Dendritic cell treated with granulocyte-macrophage colony-stimulating factor and Interleukin-4, amounts not matched to agents 40 ng/mL and 50 ng/mL, for 4 days (primary cell): ENCODE measurements around the gene FAM107A.

Experiments used
- H3K27ac Mint-ChIP-seq: one replicate; pipeline ENCODE4 v1.8.0; 2022; ENCODE audit warnings: mild to moderate bottlenecking, mixed read lengths
- H3K27me3 Mint-ChIP-seq: one replicate; pipeline ENCODE4 v1.8.0; 2022; ENCODE audit warnings: mild to moderate bottlenecking, mixed read lengths
- H3K36me3 Mint-ChIP-seq: one replicate; pipeline ENCODE4 v1.8.0; 2022; ENCODE audit warnings: low read depth, mixed read lengths
- H3K4me1 Mint-ChIP-seq: one replicate; pipeline ENCODE4 v1.8.0; 2022; ENCODE audit warnings: low read depth, mixed read lengths
- H3K4me3 Mint-ChIP-seq: one replicate; pipeline ENCODE4 v1.8.0; 2022; ENCODE audit warnings: mild to moderate bottlenecking, moderate library complexity, mixed read lengths
- H3K9me3 Mint-ChIP-seq: one replicate; pipeline ENCODE4 v1.8.0; 2022; ENCODE audit warnings: mixed read lengths
- intact Hi-C: fragments of 100-400 bp; cut with micrococcal nuclease; formaldehyde crosslinking; loops from one replicate; pipeline ENCODE4 v1.15.0; 2022

The FAM107A gene

DNA sequence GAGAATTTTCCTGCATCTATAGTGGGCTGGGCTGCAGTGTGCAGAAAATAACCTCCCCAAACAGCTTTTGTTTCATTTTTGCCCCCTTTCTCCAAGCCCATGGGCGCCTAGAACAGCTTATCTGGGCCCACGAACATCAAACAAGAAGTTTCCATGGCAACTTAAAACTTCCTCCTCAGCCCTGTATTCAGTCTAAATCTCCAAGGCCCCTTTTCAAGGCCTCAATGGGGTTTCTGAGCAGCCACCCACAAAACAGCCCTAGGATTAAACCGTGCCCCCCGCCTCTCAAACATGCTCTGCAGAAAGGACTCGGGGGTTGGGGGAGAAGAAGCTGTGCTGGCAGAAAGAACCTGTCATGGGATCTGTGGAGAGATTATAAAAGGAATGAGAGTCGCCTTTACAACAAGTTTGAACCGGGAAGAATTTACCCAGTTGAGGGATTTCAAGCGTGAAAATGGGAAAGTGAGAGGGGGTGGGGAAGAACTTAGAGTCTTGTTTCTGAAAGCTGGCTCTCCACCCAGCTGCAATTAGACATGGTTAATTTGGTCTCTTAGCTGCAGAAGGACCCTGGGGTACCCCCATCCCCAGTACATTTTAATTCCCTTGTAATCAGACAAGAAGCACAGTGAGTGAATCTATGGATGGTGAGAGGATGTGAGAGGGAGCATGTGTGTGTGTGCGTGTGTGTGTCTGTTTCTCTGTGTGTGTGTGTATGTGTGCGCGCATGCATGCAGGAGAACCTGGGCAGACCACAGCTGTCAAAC lies 4.3 kb upstream of the FAM107A start:
- H3K36me3 Mint-ChIP-seq = no peaks in the 10 kb centered on the region

DNA sequence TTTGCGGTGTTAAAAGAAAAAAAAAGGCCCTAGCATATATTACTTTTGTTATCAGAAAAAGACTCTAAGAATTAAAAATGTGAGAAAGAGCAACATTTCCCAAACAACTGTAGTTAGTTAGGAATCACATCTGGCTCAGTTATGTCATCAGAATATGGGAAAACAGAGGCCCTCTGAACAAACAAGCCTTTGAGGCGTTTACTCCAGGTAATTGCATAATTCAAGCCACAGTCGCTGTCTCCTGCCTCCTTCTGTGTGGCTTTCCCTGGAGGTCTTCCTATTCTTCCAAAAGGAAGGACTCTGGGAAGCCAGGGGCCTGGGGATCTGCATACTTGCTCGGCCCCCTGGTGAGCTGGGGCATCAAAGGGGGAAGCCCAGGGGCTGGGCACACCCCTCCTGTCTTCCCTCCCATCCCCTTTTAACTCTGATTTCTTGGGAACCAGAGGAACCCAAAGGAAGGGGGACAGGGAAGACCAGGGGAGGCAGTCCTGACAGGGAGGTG lies 3.7 kb upstream of the FAM107A start:
- Mint-ChIP-seq H3K27me3 (peaks cover 42% of the 10 kb centered on the region), H3K4me3 (no peak overlapping the region), H3K9me3 (no peaks in the 10 kb centered on the region), H3K4me1 (peaks cover 18% of the 10 kb centered on the region), H3K36me3 (no peaks in the 10 kb centered on the region), H3K27ac (no peak overlapping the region)
- intact Hi-C loops = no loop called here

More for the DNA sequence above, 4.3 kb upstream of the FAM107A start:
- H3K4me1 Mint-ChIP-seq = peaks cover 23% of the 10 kb centered on the region
- intact Hi-C loops = no loop called here
- no peak overlapping the region for H3K27ac Mint-ChIP-seq
- no peaks in the 10 kb centered on the region for H3K9me3 Mint-ChIP-seq
- H3K4me3 Mint-ChIP-seq = no peak overlapping the region
- H3K27me3 Mint-ChIP-seq = peaks cover 48% of the 10 kb centered on the region

DNA sequence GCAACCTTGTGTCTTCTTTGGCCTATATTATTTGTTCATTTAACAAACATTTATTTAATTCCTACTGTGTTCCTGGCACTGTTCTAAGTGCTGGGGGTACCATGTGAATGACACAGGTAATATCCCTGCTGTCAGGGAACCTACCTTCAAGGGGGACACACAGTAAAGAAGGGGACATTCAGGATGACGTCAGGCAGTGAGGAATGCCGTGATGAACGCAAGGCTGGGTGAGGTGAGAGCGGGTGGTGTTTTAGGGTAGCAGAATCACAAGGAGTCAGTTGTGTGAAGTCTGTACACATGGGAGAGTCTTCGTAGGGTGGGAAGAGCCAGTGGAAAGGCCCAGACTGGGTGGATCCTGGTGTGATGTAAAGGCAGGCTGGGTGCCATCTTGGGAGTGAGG lies 1.7 kb upstream of the FAM107A start:
- Mint-ChIP-seq H3K9me3 (no peaks in the 10 kb centered on the region), H3K27me3 (peaks cover 24% of the 10 kb centered on the region), H3K4me3 (no peak overlapping the region), H3K36me3 (no peaks in the 10 kb centered on the region), H3K27ac (no peak overlapping the region), H3K4me1 (no peaks in the 10 kb centered on the region)
- intact Hi-C loops = no loop called here

GRCh38 chr3:58576716-58577115 lies 475 bp downstream of the FAM107A start:
- Mint-ChIP-seq H3K27me3 (peaks cover 15% of the 10 kb centered on the region), H3K36me3 (no peaks in the 10 kb centered on the region), H3K9me3 (no peaks in the 10 kb centered on the region), H3K4me3 (no peak overlapping the region), H3K27ac (no peak overlapping the region), H3K4me1 (no peaks in the 10 kb centered on the region)
- intact Hi-C loops = no loop called here

GRCh38 chr3:58575971-58576652 lies 1.1 kb downstream of the FAM107A start:
- Mint-ChIP-seq H3K27me3 (peaks cover 11% of the 10 kb centered on the region), H3K4me1 (no peaks in the 10 kb centered on the region), H3K4me3 (no peak overlapping the region), H3K27ac (no peak overlapping the region), H3K9me3 (no peaks in the 10 kb centered on the region), H3K36me3 (no peaks in the 10 kb centered on the region)
- intact Hi-C loops = no loop called here

DNA sequence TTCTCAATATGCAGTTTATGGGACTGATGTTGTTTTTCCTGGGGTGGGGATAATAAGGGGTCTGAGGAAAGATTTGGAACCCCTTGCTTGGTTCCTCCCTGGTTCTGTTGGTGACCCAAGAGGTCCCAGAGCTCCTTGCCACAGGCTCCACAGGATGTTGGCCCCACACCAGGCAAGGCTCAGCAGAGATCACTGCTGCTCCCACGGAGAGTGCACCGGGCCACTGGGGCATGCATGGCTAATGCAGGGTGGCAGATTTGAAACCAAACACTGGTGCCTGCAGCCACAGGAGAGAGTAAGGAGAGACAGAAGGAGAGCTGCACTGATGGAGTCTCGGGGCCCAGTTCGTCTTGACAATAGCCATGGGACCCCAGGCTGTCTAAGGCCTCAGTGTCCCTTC lies 2.5 kb downstream of the FAM107A start:
- no peaks in the 10 kb centered on the region for H3K4me1 Mint-ChIP-seq
- peaks cover 11% of the 10 kb centered on the region for H3K27me3 Mint-ChIP-seq
- no peaks in the 10 kb centered on the region for H3K36me3 Mint-ChIP-seq
- intact Hi-C loops = no loop called here
- no peak overlapping the region for H3K27ac Mint-ChIP-seq
- H3K4me3 Mint-ChIP-seq = no peak overlapping the region
- no peaks in the 10 kb centered on the region for H3K9me3 Mint-ChIP-seq

- Mint-ChIP-seq H3K4me1 (peaks cover under 1% of the 10 kb centered on the region), H3K27me3 (peaks cover 11% of the 10 kb centered on the region), H3K4me3 (no peak overlapping the region), H3K9me3 (no peaks in the 10 kb centered on the region), H3K27ac (no peak overlapping the region), H3K36me3 (no peaks in the 10 kb centered on the region)
- intact Hi-C loops = no loop called here
These were observed 3.1 kb downstream of the FAM107A start for GRCh38 chr3:58574106-58574505.

GRCh38 chr3:58573640-58574039 lies 3.6 kb downstream of the FAM107A start:
- Mint-ChIP-seq H3K36me3 (no peaks in the 10 kb centered on the region), H3K27me3 (peaks cover 8% of the 10 kb centered on the region), H3K27ac (no peak overlapping the region), H3K4me3 (no peak overlapping the region), H3K9me3 (no peaks in the 10 kb centered on the region), H3K4me1 (peaks cover 5% of the 10 kb centered on the region)
- intact Hi-C loops = no loop called here

DNA sequence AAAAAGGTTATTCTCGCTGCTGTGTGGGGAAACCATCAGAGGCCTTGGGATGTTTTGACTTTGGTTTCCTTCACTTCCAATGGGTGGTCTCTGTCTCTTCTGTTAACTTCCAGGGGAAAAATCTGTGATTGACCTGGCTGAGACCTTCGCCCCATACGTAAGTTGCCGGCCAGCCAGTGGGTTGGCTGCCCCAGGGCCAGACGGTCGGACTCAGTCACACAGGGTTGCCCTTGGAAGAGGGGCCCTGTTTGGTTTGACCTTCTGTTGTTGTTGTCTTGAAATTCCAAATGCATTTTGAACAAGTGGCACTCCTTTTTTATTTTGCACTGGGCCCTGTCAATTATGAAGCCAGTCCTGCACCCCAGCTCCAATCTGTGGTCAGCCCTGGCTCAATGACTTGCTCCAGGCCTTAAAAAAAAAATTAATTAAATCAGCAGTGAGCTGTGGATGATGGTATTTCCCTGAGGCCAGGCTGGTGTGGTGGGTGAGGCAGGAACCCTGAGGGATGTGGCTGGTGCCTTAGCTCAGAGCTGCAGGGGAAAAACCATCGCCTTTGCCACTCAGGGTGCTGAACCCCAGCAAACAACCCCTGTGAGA lies 4.5 kb downstream of the FAM107A start:
- H3K4me3 Mint-ChIP-seq = no peak overlapping the region
- H3K27ac Mint-ChIP-seq = no peak overlapping the region
- H3K36me3 Mint-ChIP-seq = no peaks in the 10 kb centered on the region
- H3K9me3 Mint-ChIP-seq = no peaks in the 10 kb centered on the region
- intact Hi-C loops = no loop called here
- peaks cover 6% of the 10 kb centered on the region for H3K4me1 Mint-ChIP-seq
- H3K27me3 Mint-ChIP-seq = peaks cover 7% of the 10 kb centered on the region

DNA sequence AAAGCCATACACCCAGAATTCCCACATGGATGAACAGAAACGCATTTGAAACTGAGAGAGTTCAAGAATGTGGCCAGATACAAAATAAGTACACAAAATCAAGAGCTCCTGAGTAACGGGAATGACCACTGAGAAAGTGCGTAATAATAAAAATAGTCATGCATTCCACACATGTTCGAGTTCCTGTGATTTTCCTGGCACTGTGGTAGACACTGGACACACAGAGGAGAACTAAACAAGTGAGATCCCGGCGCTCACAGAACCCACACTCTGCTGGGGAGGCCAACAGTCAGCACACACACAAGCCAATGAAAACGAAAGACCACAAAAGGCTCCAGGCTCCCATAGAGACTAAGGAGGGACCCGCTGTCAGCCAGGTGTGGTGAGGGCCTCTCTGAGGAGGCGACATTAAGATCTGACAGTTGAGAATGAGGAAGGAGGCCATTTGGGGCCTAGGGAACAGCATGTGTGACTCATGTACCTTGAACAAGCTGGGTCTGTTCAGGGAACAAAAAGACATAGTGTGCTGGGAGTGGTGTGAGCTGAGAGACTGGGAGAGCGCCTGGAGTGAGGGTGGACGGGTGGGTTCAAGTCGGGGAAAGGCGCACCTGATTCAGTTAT lies 5.1 kb downstream of the FAM107A start:
- Mint-ChIP-seq H3K4me3 (no peak overlapping the region), H3K27ac (no peak overlapping the region), H3K4me1 (peaks cover 6% of the 10 kb centered on the region), H3K27me3 (peaks cover 5% of the 10 kb centered on the region), H3K9me3 (no peaks in the 10 kb centered on the region), H3K36me3 (no peaks in the 10 kb centered on the region)
- intact Hi-C loops = no loop called here

- no peak overlapping the region for H3K4me3 Mint-ChIP-seq
- no peaks in the 10 kb centered on the region for H3K9me3 Mint-ChIP-seq
- peaks cover 2% of the 10 kb centered on the region for H3K27me3 Mint-ChIP-seq
- H3K27ac Mint-ChIP-seq = no peak overlapping the region
- intact Hi-C loops = no loop called here
- H3K36me3 Mint-ChIP-seq = no peaks in the 10 kb centered on the region
- H3K4me1 Mint-ChIP-seq = peaks cover 6% of the 10 kb centered on the region
These were observed 6.3 kb downstream of the FAM107A start for GRCh38 chr3:58570851-58571250.

- Mint-ChIP-seq H3K27me3 (no peaks in the 10 kb centered on the region), H3K36me3 (no peaks in the 10 kb centered on the region), H3K4me1 (peaks cover 6% of the 10 kb centered on the region), H3K4me3 (no peak overlapping the region), H3K9me3 (no peaks in the 10 kb centered on the region), H3K27ac (no peak overlapping the region)
- intact Hi-C loops = no loop called here
These were observed 7.7 kb downstream of the FAM107A start for GRCh38 chr3:58569287-58570001.

DNA sequence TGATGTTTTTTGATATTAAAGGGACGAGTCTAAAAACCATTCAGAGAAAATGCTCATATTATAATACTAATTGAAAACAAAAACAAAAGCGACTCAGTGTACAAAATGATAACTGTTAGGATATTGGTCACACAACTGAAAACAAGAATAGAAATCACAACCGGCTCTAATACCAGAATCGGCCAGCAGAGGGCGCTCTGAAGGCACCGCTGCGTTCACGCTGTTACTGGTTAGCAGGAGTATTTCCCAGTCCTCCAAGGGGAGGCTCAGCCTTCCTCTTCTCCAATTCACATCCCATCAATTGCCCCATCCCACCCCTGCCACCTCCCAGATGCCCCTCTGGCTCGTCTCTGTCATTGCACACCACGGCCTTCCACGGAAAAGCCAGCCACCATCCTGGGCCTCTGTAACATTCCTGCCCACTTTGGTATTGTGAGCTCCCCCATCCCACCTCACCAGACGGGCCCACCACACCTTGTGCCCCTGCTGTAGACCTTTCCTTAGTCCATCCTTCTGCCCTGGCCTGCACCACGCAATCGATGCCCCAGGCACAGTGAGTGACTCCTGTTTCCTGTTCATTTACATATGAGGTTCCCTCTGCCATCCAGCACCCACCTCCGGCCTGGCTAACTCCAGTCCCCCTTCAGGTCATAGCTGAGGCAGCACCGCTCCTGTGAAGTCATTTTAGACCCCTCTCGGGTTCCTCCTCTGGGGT lies 8.5 kb downstream of the FAM107A start:
- H3K4me1 Mint-ChIP-seq = peaks cover 6% of the 10 kb centered on the region
- no peak overlapping the region for H3K4me3 Mint-ChIP-seq
- no peak overlapping the region for H3K27ac Mint-ChIP-seq

More for the DNA sequence above, 8.5 kb downstream of the FAM107A start:
- no peaks in the 10 kb centered on the region for H3K9me3 Mint-ChIP-seq
- intact Hi-C loops = loop anchor here (1.0 kb wide), 1 partner anchor 62 kb away; no protein-coding TSS in a partner anchor
- no peaks in the 10 kb centered on the region for H3K36me3 Mint-ChIP-seq
- no peaks in the 10 kb centered on the region for H3K27me3 Mint-ChIP-seq
